ENCODE results near the gene CACNA1I. TPM values are rescaled to one million over a fixed set of nuclear protein-coding genes. Genes with fewer than 3 reads are reported as not detected.

The CACNA1I gene
- total RNA-seq, 1 experiment from 2014 or later = 0.15 TPM

- ATAC-seq = no peak
- no peak for DNase-seq (ENCODE audit: low read depth, low spot score)
- Histone ChIP-seq H3K9ac (ENCODE audit: low read length) (no peak overlapping the region), H3K27me3 (ENCODE audit: insufficient read depth, low read length) (no peaks in the 10 kb centered on the region), H4K20me1 (ENCODE audit: insufficient read depth) (no peaks in the 10 kb centered on the region), H3K4me3 (replicated peaks in 1 of 2; ENCODE audit: low read depth in 1 of 2, low read length in 2 of 2) (no peak overlapping the region), H3K79me2 (ENCODE audit: insufficient read depth, low read length) (no peaks in the 10 kb centered on the region), H3K4me1 (ENCODE audit: control insufficient read depth in 1 of 2, insufficient read depth in 2 of 2, low read length in 2 of 2) (no peaks in the 10 kb centered on the region), H2AFZ (ENCODE audit: low read depth, low read length, poor library complexity, severe bottlenecking) (no peak overlapping the region), H3K4me2 (ENCODE audit: low read length) (no peak overlapping the region), H3K9me2 (ENCODE audit: insufficient read depth) (no peaks in the 10 kb centered on the region), H3K36me3 (ENCODE audit: control insufficient read depth in 1 of 2, insufficient read depth in 2 of 2, low read length in 2 of 2) (no peaks in the 10 kb centered on the region), H3K27ac (ENCODE audit: low read depth, low read length) (no peak overlapping the region), H3K9me3 (ENCODE audit: control insufficient read depth in 1 of 2, insufficient read depth in 1 of 2, low read depth in 1 of 2, low read length in 2 of 2) (no peaks in the 10 kb centered on the region)
- RAD21 ChIA-PET (ENCODE audit: low non-redundant PET in 1 of 2, low total read pairs in 2 of 2, uncharacterized antibody in 2 of 2, unreplicated experiment in 2 of 2) = no interaction called here
- intact Hi-C loops (cut with micrococcal nuclease) = no loop called here
- no TSS peak for BruUV-seq (replicated peaks)
- CTCF ChIA-PET = no interaction called here
- TF ChIP-seq EZH2phosphoT487 (IDR thresholded peaks at IDR 0.05; ENCODE audit: borderline replicate concordance) (no peak), JUND (IDR thresholded peaks at IDR 0.05) (no peak), ATF3 (IDR thresholded peaks at IDR 0.05) (no peak), YY1 (IDR thresholded peaks at IDR 0.05; ENCODE audit: extremely low read depth, insufficient replicate concordance, low read depth, low read length) (no peak), CEBPB (IDR thresholded peaks at IDR 0.05; ENCODE audit: low read depth) (no peak), ELF1 (IDR thresholded peaks at IDR 0.05; ENCODE audit: borderline replicate concordance, low read depth) (no peak), EGR1 (IDR thresholded peaks at IDR 0.05; ENCODE audit: low read depth) (no peak), POLR2AphosphoS5 (IDR thresholded peaks at IDR 0.05; ENCODE audit: low read depth, low read length) (no peak), ZNF274 (IDR thresholded peaks at IDR 0.05; ENCODE audit: low read depth, low read length) (no peak), ZBTB33 (IDR thresholded peaks at IDR 0.05; ENCODE audit: extremely low read depth, insufficient replicate concordance, low read length) (no peak)
- POLR2A ChIA-PET = no interaction called here
Observed at GRCh38 chr22:39680486-39680885, 109.9 kb downstream of the CACNA1I start.
